Chondrocyte (in vitro differentiated cells): ENCODE measurements around the gene ZNF532. TPM values are rescaled to one million over a fixed set of nuclear protein-coding genes. Genes with fewer than 3 reads are reported as not detected.

ENCODE experiments used
- DNase-seq: peaks from one replicate; pipeline ENCODE4 v3.0.0; 2021; ENCODE audit warnings: mixed read lengths, low spot score
- H3K27ac Mint-ChIP-seq: one replicate; pipeline ENCODE4 v1.8.0; 2021; ENCODE audit warnings: mild to moderate bottlenecking, moderate library complexity, mixed read lengths; ENCODE audit not compliant: unreplicated experiment
- H3K27me3 Mint-ChIP-seq: 2 replicates; pipeline ENCODE4 v1.8.0; 2021; ENCODE audit warnings: low read depth, mixed read lengths
- H3K36me3 Mint-ChIP-seq: 2 replicates; pipeline ENCODE4 v1.8.0; 2021; ENCODE audit warnings: low read depth, mixed read lengths
- H3K4me1 Mint-ChIP-seq: 2 replicates; pipeline ENCODE4 v1.8.0; 2021; ENCODE audit warnings: low read depth, mild to moderate bottlenecking, mixed read lengths
- H3K4me3 Mint-ChIP-seq: one replicate; pipeline ENCODE4 v1.8.0; 2021; ENCODE audit warnings: mild to moderate bottlenecking, moderate library complexity, mixed read lengths; ENCODE audit not compliant: unreplicated experiment
- H3K9me3 Mint-ChIP-seq: 2 replicates; pipeline ENCODE4 v1.8.0; 2021; ENCODE audit warnings: low read depth, mixed read lengths
- CTCF ChIP-seq: fragments of 200-600 bp; sonication (generic); IDR thresholded peaks from 2 replicates; pipeline ENCODE4 v1.5.0; 2021; ENCODE audit warnings: antibody characterized with exemption, mild to moderate bottlenecking, moderate library complexity
- total RNA-seq: library from RNA; stranded (reverse); gene quantifications from 3 replicates; pipeline ENCODE4 v1.2.1, GENCODE V29; 2021

The ZNF532 gene
- total RNA-seq, 1 donor from 2014 or later, result 162 TPM

GRCh38 chr18:58902961-58903360 is 38.3 kb downstream of the ZNF532 start:
- Mint-ChIP-seq H3K27ac (no peak overlapping the region), H3K36me3 (peaks cover 30% of the 10 kb centered on the region), H3K27me3 (no peaks in the 10 kb centered on the region), H3K4me3 (no peak overlapping the region), H3K9me3 (no peaks in the 10 kb centered on the region), H3K4me1 (peaks cover 41% of the 10 kb centered on the region)
- DNase-seq, result no peak
- TF ChIP-seq CTCF, result no peak

- Mint-ChIP-seq H3K27ac (peak overlapping the region; percentile 76), H3K4me3 (no peak overlapping the region), H3K36me3 (peaks cover 33% of the 10 kb centered on the region), H3K4me1 (peaks cover 47% of the 10 kb centered on the region), H3K27me3 (no peaks in the 10 kb centered on the region), H3K9me3 (no peaks in the 10 kb centered on the region)
- TF ChIP-seq CTCF, result no peak
- no peak for DNase-seq
Measured at GRCh38 chr18:58903533-58903932, 38.9 kb downstream of the ZNF532 start.

- Mint-ChIP-seq H3K36me3 (peaks cover 35% of the 10 kb centered on the region), H3K4me3 (no peak overlapping the region), H3K4me1 (peaks cover 48% of the 10 kb centered on the region), H3K27ac (no peak overlapping the region), H3K9me3 (no peaks in the 10 kb centered on the region), H3K27me3 (no peaks in the 10 kb centered on the region)
- TF ChIP-seq CTCF, result no peak
- no peak for DNase-seq
Measured at GRCh38 chr18:58905777-58906428, 41.2 kb downstream of the ZNF532 start.

GRCh38 chr18:58908006-58908405 is 43.3 kb downstream of the ZNF532 start:
- no peak for DNase-seq
- Mint-ChIP-seq H3K27ac (no peak overlapping the region), H3K4me3 (no peak overlapping the region), H3K27me3 (no peaks in the 10 kb centered on the region), H3K4me1 (peaks cover 59% of the 10 kb centered on the region), H3K9me3 (no peaks in the 10 kb centered on the region), H3K36me3 (peaks cover 26% of the 10 kb centered on the region)
- TF ChIP-seq CTCF, result no peak

GRCh38 chr18:58909521-58909920 is 44.8 kb downstream of the ZNF532 start:
- TF ChIP-seq CTCF, result no peak
- H3K36me3 Mint-ChIP-seq, result peaks cover 20% of the 10 kb centered on the region
- DNase-seq, result no peak
- H3K27me3 Mint-ChIP-seq, result no peaks in the 10 kb centered on the region
- no peak overlapping the region for H3K4me3 Mint-ChIP-seq
- peak overlapping the region; percentile 47 for H3K27ac Mint-ChIP-seq
- peaks cover 66% of the 10 kb centered on the region for H3K4me1 Mint-ChIP-seq
- no peaks in the 10 kb centered on the region for H3K9me3 Mint-ChIP-seq
